WTC11 (cell line): ENCODE measurements around the gene ITLN1. TPM values are rescaled to one million over a fixed set of nuclear protein-coding genes. Genes with fewer than 3 reads are reported as not detected.

Experiments
- ATAC-seq: fragments of 200-7000 bp; cut with Tn5 transposase; 2 replicates; pipeline ENCODE4 v1.10.0; 2021; ENCODE audit warnings: mild to moderate bottlenecking, moderate library complexity
- CTCF ChIA-PET: fragments of 300-600 bp; sonication (Branson Sonifier 250); formaldehyde crosslinking; loops from one replicate; lab custom pipeline; 2021; ENCODE audit warnings: antibody characterized with exemption; lab: Charles Lee
- POLR2A ChIA-PET: fragments of 350-600 bp; sonication (Branson Sonifier 250); formaldehyde crosslinking; loops from one replicate; lab custom pipeline; 2021; ENCODE audit warnings: antibody characterized with exemption; lab: Charles Lee
- DNase-seq: peaks from one replicate; pipeline ENCODE4 v3.0.0; 2021; ENCODE audit warnings: low spot score
- H3K27ac Mint-ChIP-seq: 2 replicates; pipeline ENCODE4 v1.8.0; 2021; ENCODE audit warnings: mixed read lengths
- H3K27me3 Mint-ChIP-seq: 2 replicates; pipeline ENCODE4 v1.8.0; 2021; ENCODE audit warnings: low read depth, mild to moderate bottlenecking, moderate library complexity, mixed read lengths
- H3K36me3 Mint-ChIP-seq: 2 replicates; pipeline ENCODE4 v1.8.0; 2021; ENCODE audit warnings: mixed read lengths
- H3K4me1 Mint-ChIP-seq: 2 replicates; pipeline ENCODE4 v1.8.0; 2022; ENCODE audit warnings: mixed read lengths
- H3K4me3 Mint-ChIP-seq: 2 replicates; pipeline ENCODE4 v1.8.0; 2021; ENCODE audit warnings: mild to moderate bottlenecking, moderate library complexity, mixed read lengths
- H3K9me3 Mint-ChIP-seq: 2 replicates; pipeline ENCODE4 v1.8.0; 2021; ENCODE audit warnings: mixed read lengths
- AFF4 ChIP-seq: sonication (generic); formaldehyde crosslinking; IDR thresholded peaks from 2 replicates; pipeline ENCODE4 v1.8.1; 2023; ENCODE audit warnings: mild to moderate bottlenecking, missing genetic modification reagents, borderline replicate concordance
- CTCF ChIP-seq: fragments of 200-600 bp; IDR thresholded peaks from 2 replicates; pipeline ENCODE4 v1.8.0; 2022; ENCODE audit warnings: antibody characterized with exemption
- E2F4 ChIP-seq: sonication (generic); formaldehyde crosslinking; IDR thresholded peaks from 2 replicates; pipeline ENCODE4 v1.8.1; 2022; ENCODE audit warnings: low read depth, mild to moderate bottlenecking, moderate library complexity, missing genetic modification reagents, borderline replicate concordance
- GRHL2 ChIP-seq: fragments of 250-450 bp; sonication (Bioruptor Pico); IDR thresholded peaks from 2 replicates; pipeline ENCODE4 v1.8.0; 2022; ENCODE audit warnings: mild to moderate bottlenecking, moderate library complexity; ENCODE audit not compliant: insufficient replicate concordance, severe bottlenecking
- HMGXB4 ChIP-seq: sonication (generic); formaldehyde crosslinking; IDR thresholded peaks from 2 replicates; pipeline ENCODE4 v1.8.1; 2023; ENCODE audit warnings: mild to moderate bottlenecking, moderate library complexity, missing genetic modification reagents
- IRF1 ChIP-seq: sonication (generic); formaldehyde crosslinking; IDR thresholded peaks from 2 replicates; pipeline ENCODE4 v1.8.0; 2023; ENCODE audit warnings: missing genetic modification reagents
- IRF2 ChIP-seq: sonication (generic); formaldehyde crosslinking; IDR thresholded peaks from 2 replicates; pipeline ENCODE4 v1.8.0; 2022; ENCODE audit warnings: low read depth, missing genetic modification reagents, borderline replicate concordance
- MXD4 ChIP-seq: fragments of 250-450 bp; sonication (Bioruptor Pico); IDR thresholded peaks from 2 replicates; pipeline ENCODE4 v1.8.0; 2021; ENCODE audit warnings: mild to moderate bottlenecking, moderate library complexity, borderline replicate concordance
- PRDM15 ChIP-seq: sonication (generic); formaldehyde crosslinking; IDR thresholded peaks from 2 replicates; pipeline ENCODE4 v1.8.0; 2022; ENCODE audit warnings: missing genetic modification reagents
- RELA ChIP-seq: sonication (generic); formaldehyde crosslinking; IDR thresholded peaks from 2 replicates; pipeline ENCODE4 v1.8.1; 2022; ENCODE audit warnings: missing genetic modification reagents, mild to moderate bottlenecking, borderline replicate concordance
- SP1 ChIP-seq: sonication (generic); formaldehyde crosslinking; conservative IDR thresholded peaks from 2 replicates; pipeline ENCODE4 v1.8.1; 2022; ENCODE audit warnings: missing genetic modification reagents
- ZBTB21 ChIP-seq: sonication (generic); formaldehyde crosslinking; IDR thresholded peaks from 2 replicates; pipeline ENCODE4 v1.8.1; 2023; ENCODE audit warnings: mild to moderate bottlenecking, missing genetic modification reagents, borderline replicate concordance
- ZMAT4 ChIP-seq: fragments of 250-450 bp; sonication (Bioruptor Pico); IDR thresholded peaks from 2 replicates; pipeline ENCODE4 v1.9.0; 2021; ENCODE audit warnings: mild to moderate bottlenecking
- ZNF138 ChIP-seq: sonication (generic); formaldehyde crosslinking; conservative IDR thresholded peaks from 2 replicates; pipeline ENCODE4 v1.8.1; 2022; ENCODE audit warnings: mild to moderate bottlenecking, moderate library complexity, missing genetic modification reagents
- ZNF232 ChIP-seq: sonication (generic); formaldehyde crosslinking; IDR thresholded peaks from 2 replicates; pipeline ENCODE4 v1.8.0; 2022; ENCODE audit warnings: mild to moderate bottlenecking, missing genetic modification reagents
- ZNF263 ChIP-seq: sonication (generic); formaldehyde crosslinking; IDR thresholded peaks from 2 replicates; pipeline ENCODE4 v1.8.1; 2022; ENCODE audit warnings: low read depth, mild to moderate bottlenecking, moderate library complexity, missing genetic modification reagents
- ZNF416 ChIP-seq: fragments of 250-450 bp; sonication (Bioruptor Pico); IDR thresholded peaks from 2 replicates; pipeline ENCODE4 v1.9.0; 2021; ENCODE audit warnings: mild to moderate bottlenecking, inconsistent platforms
- ZSCAN18 ChIP-seq: fragments of 250-450 bp; sonication (Bioruptor Pico); IDR thresholded peaks from 2 replicates; pipeline ENCODE4 v2.1.2; 2022; ENCODE audit warnings: mild to moderate bottlenecking, moderate library complexity
- total RNA-seq: library from RNA; stranded (reverse); gene quantifications from 3 replicates; pipeline ENCODE4 v1.2.3, GENCODE V29; 2021

ITLN1 gene
- total RNA-seq, 1 experiment from 2014 or later, result not detected

- no peak overlapping the region for H3K4me3 Mint-ChIP-seq
- TF ChIP-seq AFF4 (no peak), ZNF232 (no peak), E2F4 (CRISPR knock-in tag) (no peak), ZNF138 (no peak), CTCF (no peak), RELA (no peak), HMGXB4 (CRISPR knock-in tag) (no peak), ZMAT4 (CRISPR knock-in tag) (no peak), IRF1 (CRISPR knock-in tag) (no peak), ZBTB21 (CRISPR knock-in tag) (no peak), SP1 (CRISPR knock-in tag) (no peak)
- H3K9me3 Mint-ChIP-seq, result peaks cover 4% of the 10 kb centered on the region
Observed at GRCh38 chr1:160846281-160846680, 38.7 kb downstream of the ITLN1 start.

GRCh38 chr1:160844447-160845232 lies 40.3 kb downstream of the ITLN1 start:
- POLR2A ChIA-PET, result no interaction called here
- DNase-seq (no peak), ATAC-seq (no peak)
- no peaks in the 10 kb centered on the region for H3K36me3 Mint-ChIP-seq
- H3K4me3 Mint-ChIP-seq, result no peak overlapping the region
- H3K4me1 Mint-ChIP-seq, result no peaks in the 10 kb centered on the region
- no peaks in the 10 kb centered on the region for H3K27me3 Mint-ChIP-seq
- CTCF ChIA-PET, result interaction anchor here (1.1 to 1.6 kb wide), 4 partner anchors 10 to 107 kb away, joined by 3 to 6 read pairs (median 4); partner anchors contain the start of gene ITLN1
- no peak overlapping the region for H3K27ac Mint-ChIP-seq
- H3K9me3 Mint-ChIP-seq, result peaks cover 4% of the 10 kb centered on the region
- TF ChIP-seq ZNF416 (CRISPR knock-in tag), result no peak
- TF ChIP-seq GRHL2, result no peak
- TF ChIP-seq IRF2 (CRISPR knock-in tag), result no peak
- no peak for TF ChIP-seq ZSCAN18 (CRISPR knock-in tag)
- no peak for TF ChIP-seq MXD4
- TF ChIP-seq ZNF263 (CRISPR knock-in tag), result no peak
- no peak for TF ChIP-seq ZNF232
- no peak for TF ChIP-seq PRDM15 (CRISPR knock-in tag)

More at GRCh38 chr1:160846281-160846680, 38.7 kb downstream of the ITLN1 start:
- no peak for ATAC-seq
- Mint-ChIP-seq H3K27me3 (no peaks in the 10 kb centered on the region), H3K4me1 (no peaks in the 10 kb centered on the region), H3K27ac (no peak overlapping the region), H3K36me3 (no peaks in the 10 kb centered on the region)
- no peak for DNase-seq
- ChIA-PET POLR2A (no interaction called here), CTCF (interaction anchor here (1.0 kb wide), 1 partner anchor 11 kb away, joined by 3 read pairs; no protein-coding TSS in a partner anchor)
